SK-N-SH (cell line): ENCODE data around the gene OR10H5. TPM values are rescaled to one million over a fixed set of nuclear protein-coding genes. Genes with fewer than 3 reads are reported as not detected.
"Not testable (repeated sequence)": the region's sequence is repeated elsewhere in the genome, so short reads cannot be mapped to it uniquely, and the experiment has no call there.

ENCODE experiments used
- CTCF ChIA-PET: fragments of 300-600, 350-600 bp; formaldehyde crosslinking; extraction: SDS; loops from one replicate; lab custom pipeline; 2021; lab: Yijun Ruan, JAX
- POLR2A ChIA-PET: fragments of 350-600 bp; sonication (Branson Sonifier 250); formaldehyde crosslinking; extraction: SDS; loops from one replicate; lab custom pipeline; 2020; ENCODE audit warnings: antibody characterized with exemption, inconsistent platforms; lab: Yijun Ruan, JAX
- DNase-seq: peaks from one replicate; pipeline ENCODE4 v3.0.0; 2012
- H2AFZ ChIP-seq: fragments of 200-600 bp; sonication (generic); 2 replicates; pipeline ENCODE4 v1.8.1; 2016; ENCODE audit warnings: antibody characterized with exemption, mild to moderate bottlenecking, low read depth
- H3F3A ChIP-seq: fragments of 200-600 bp; sonication (generic); replicated peaks from 2 replicates; pipeline ENCODE3; 2016; ENCODE audit warnings: antibody characterized with exemption, mild to moderate bottlenecking; ENCODE audit not compliant: insufficient read depth
- H3K27ac ChIP-seq, 2 experiments: fragments of 200-500 bp in 1 of 2; fragments of 200-600 bp in 1 of 2; sonication (Bioruptor generic) in 1 of 2; sonication (generic), shearing (Covaris generic) in 1 of 2; 2 replicates each; pipeline versions ENCODE4 v1.5.1 to v1.6.1; 2014 to 2016; ENCODE audit warnings: low read depth in 2 of 2, inconsistent platforms in 1 of 2, low read length in 1 of 2, mild to moderate bottlenecking in 1 of 2, mixed read lengths in 1 of 2
- H3K27me3 ChIP-seq: fragments of 200-600 bp; sonication (generic), shearing (Covaris generic); 2 replicates; pipeline ENCODE4 v1.6.1; 2016; ENCODE audit warnings: mixed run types; ENCODE audit not compliant: insufficient read depth
- H3K36me3 ChIP-seq, 2 experiments: fragments of 200-500 bp in 1 of 2; fragments of 200-600 bp in 1 of 2; sonication (Bioruptor generic) in 1 of 2; sonication (generic) in 1 of 2; replicated peaks in 1 of 2; 2 replicates each; pipeline versions ENCODE3 to v1.5.1; 2014 to 2016; ENCODE audit warnings: low read length in 1 of 2, mild to moderate bottlenecking in 1 of 2; ENCODE audit not compliant: insufficient read depth in 2 of 2, control insufficient read depth in 1 of 2
- H3K4me1 ChIP-seq, 2 experiments: fragments of 200-500 bp in 1 of 2; fragments of 200-600 bp in 1 of 2; sonication (Bioruptor generic) in 1 of 2; sonication (generic), shearing (Covaris generic) in 1 of 2; 2 replicates each; pipeline versions ENCODE4 v1.5.1 to v1.6.1; 2014 to 2016; ENCODE audit warnings: low read depth in 1 of 2, low read length in 1 of 2, mixed run types in 1 of 2; ENCODE audit not compliant: insufficient read depth in 2 of 2, control insufficient read depth in 1 of 2
- H3K4me2 ChIP-seq: fragments of 200-600 bp; sonication (generic), shearing (Covaris generic); 2 replicates; pipeline ENCODE4 v1.6.1; 2017; ENCODE audit warnings: mixed run types
- H3K4me3 ChIP-seq, 2 experiments: fragments of 200-500 bp in 1 of 2; fragments of 200-600 bp in 1 of 2; sonication (Bioruptor generic) in 1 of 2; sonication (generic), shearing (Covaris generic) in 1 of 2; 2 replicates each; pipeline versions ENCODE4 v1.5.1 to v1.8.1; 2014 to 2016; ENCODE audit warnings: low read depth in 2 of 2, inconsistent platforms in 1 of 2, low read length in 1 of 2, mild to moderate bottlenecking in 1 of 2, mixed read lengths in 1 of 2, moderate library complexity in 1 of 2
- H3K79me2 ChIP-seq: fragments of 200-600 bp; sonication (generic); 2 replicates; pipeline ENCODE4 v1.8.1; 2017; ENCODE audit warnings: mild to moderate bottlenecking; ENCODE audit not compliant: insufficient read depth
- H3K9ac ChIP-seq: fragments of 200-600 bp; sonication (generic); 2 replicates; pipeline ENCODE4 v1.6.1; 2017; ENCODE audit warnings: mixed run types
- H3K9me2 ChIP-seq: fragments of 200-600 bp; sonication (generic); 2 replicates; pipeline ENCODE4 v1.6.1; 2017; ENCODE audit warnings: mixed run types
- H3K9me3 ChIP-seq: fragments of 200-600 bp; sonication (generic); 2 replicates; pipeline ENCODE4 v1.6.1; 2017; ENCODE audit warnings: mixed run types, mild to moderate bottlenecking, moderate library complexity
- H4K20me1 ChIP-seq: fragments of 200-600 bp; sonication (generic); 2 replicates; pipeline ENCODE4 v1.6.1; 2017; ENCODE audit warnings: mild to moderate bottlenecking, mixed run types; ENCODE audit not compliant: insufficient read depth
- ELF1 ChIP-seq: IDR thresholded peaks from 2 replicates; pipeline ENCODE4 v1.4.0; 2012
- EP300 ChIP-seq, 2 experiments: IDR thresholded peaks; 2 replicates each; pipeline versions ENCODE4 v1.4.0 to v1.6.1; 2012; ENCODE audit warnings: borderline replicate concordance in 1 of 2, low read depth in 1 of 2, low read length in 1 of 2
- GATA2 ChIP-seq: sonication (generic); formaldehyde crosslinking; IDR thresholded peaks from 2 replicates; pipeline ENCODE4 v1.5.0; 2020; ENCODE audit warnings: mild to moderate bottlenecking, missing genetic modification reagents
- MEF2A ChIP-seq: IDR thresholded peaks from 2 replicates; pipeline ENCODE4 v1.4.0; 2012; ENCODE audit warnings: low read depth, borderline replicate concordance
- NFIC ChIP-seq: IDR thresholded peaks from 2 replicates; pipeline ENCODE4 v1.4.0; 2012; ENCODE audit warnings: borderline replicate concordance
- POLR2AphosphoS5 ChIP-seq: IDR thresholded peaks from 2 replicates; pipeline ENCODE4 v1.6.1; 2012; ENCODE audit warnings: low read depth, low read length
- RAD21 ChIP-seq: IDR thresholded peaks from 2 replicates; pipeline ENCODE4 v1.6.1; 2012; ENCODE audit warnings: mild to moderate bottlenecking, low read length
- RCOR1 ChIP-seq: fragments of 150-350 bp; IDR thresholded peaks from 2 replicates; pipeline ENCODE4 v1.6.1; 2017; ENCODE audit warnings: antibody characterized with exemption, low read length
- RFX5 ChIP-seq: IDR thresholded peaks from 2 replicates; pipeline ENCODE4 v1.6.1; 2012; ENCODE audit warnings: mild to moderate bottlenecking, improper control_type of control experiment, low read length
- RXRA ChIP-seq: IDR thresholded peaks from 2 replicates; pipeline ENCODE4 v1.4.0; 2012; ENCODE audit warnings: low read depth, mild to moderate bottlenecking, borderline replicate concordance
- TAF1 ChIP-seq: IDR thresholded peaks from 2 replicates; pipeline ENCODE4 v1.6.1; 2012; ENCODE audit warnings: low read depth, mild to moderate bottlenecking, low read length, moderate library complexity, borderline replicate concordance
- TEAD4 ChIP-seq: IDR thresholded peaks from 2 replicates; pipeline ENCODE4 v1.4.0; 2012; ENCODE audit warnings: mild to moderate bottlenecking, borderline replicate concordance; ENCODE audit not compliant: insufficient read depth
- YY1 ChIP-seq: IDR thresholded peaks from 2 replicates; pipeline ENCODE4 v1.4.0; 2012; ENCODE audit warnings: low read depth, mild to moderate bottlenecking
- WGBS: methylation state at CpG from one replicate; pipeline ENCODE4 v1.1.6; 2017; ENCODE audit warnings: low lambda C conversion rate; 5-methylcytosine and 5-hydroxymethylcytosine counted together
- polyA plus RNA-seq, 3 experiments: library from polyadenylated mRNA; depleted of rRNA; stranded (reverse); fragments of >200 nt; gene quantifications; 2 replicates each; pipeline ENCODE4 v1.2.3, GENCODE V29; 2012
- TF ChIP-seq, protein P1 (sequence below): IDR thresholded peaks from 2 replicates; pipeline ENCODE4 v1.4.0; 2012; ENCODE audit warnings: low read depth
- TF ChIP-seq, protein P2 (sequence below): IDR thresholded peaks from 2 replicates; pipeline ENCODE4 v1.4.0; 2012; ENCODE audit warnings: low read depth, borderline replicate concordance
- TF ChIP-seq, protein P3 (sequence below): IDR thresholded peaks from 2 replicates; pipeline ENCODE4; 2012

OR10H5 gene
- polyA plus RNA-seq, 1 of the 3 experiments (the other 2 are of a cell fraction), result not detected

- Histone ChIP-seq H3K4me2 (no peak overlapping the region), H3K27ac (no peak overlapping the region), H3K36me3 (no peaks in the 10 kb centered on the region), H4K20me1 (no peaks in the 10 kb centered on the region), H3F3A (no peaks in the 10 kb centered on the region), H3K4me1 (no peaks in the 10 kb centered on the region), H3K9me2 (no peaks in the 10 kb centered on the region), H3K9ac (no peak overlapping the region), H3K4me3 (no peak overlapping the region), H3K79me2 (no peaks in the 10 kb centered on the region), H2AFZ (no peak overlapping the region), H3K27me3 (peaks cover 84% of the 10 kb centered on the region), H3K9me3 (no peaks in the 10 kb centered on the region)
- no peak for TF ChIP-seq ELF1
- TF ChIP-seq, protein P1, sequence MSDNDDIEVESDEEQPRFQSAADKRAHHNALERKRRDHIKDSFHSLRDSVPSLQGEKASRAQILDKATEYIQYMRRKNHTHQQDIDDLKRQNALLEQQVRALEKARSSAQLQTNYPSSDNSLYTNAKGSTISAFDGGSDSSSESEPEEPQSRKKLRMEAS, result no peak
- TF ChIP-seq YY1, result no peak
- no peak for TF ChIP-seq RFX5
- no peak for TF ChIP-seq GATA2 (CRISPR knock-in tag)
- no peak for TF ChIP-seq NFIC
- no peak for TF ChIP-seq TAF1
- no peak for DNase-seq
- 7% methylated on average over 8 of the region's 8 CpGs for WGBS
- POLR2A ChIA-PET, result no interaction called here
- CTCF ChIA-PET, result interaction anchor here (1.0 kb wide), 1 partner anchor 12 kb away, joined by 3 read pairs; no protein-coding TSS in a partner anchor
Measured at GRCh38 chr19:15829786-15830185, 42.3 kb downstream of the OR10H5 start.

DNA sequence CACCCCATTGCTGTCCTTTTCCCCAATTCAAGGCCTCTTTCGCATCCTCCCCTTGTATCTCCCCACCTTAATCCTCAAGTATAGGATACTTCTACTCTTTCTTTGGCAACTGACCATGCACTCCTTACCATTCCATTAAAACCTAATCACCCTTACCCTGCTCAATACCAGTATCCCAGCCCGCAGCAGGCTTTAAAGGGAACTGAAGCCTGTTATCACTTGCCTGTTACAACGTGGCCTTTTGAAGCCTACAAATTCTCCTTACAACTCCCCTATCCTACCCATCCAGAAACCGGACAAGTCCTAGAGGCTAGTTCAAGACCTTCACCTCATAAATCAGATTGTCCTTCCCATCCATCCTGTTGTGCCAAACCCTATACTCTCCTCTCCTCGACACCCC is 44.2 kb downstream of the OR10H5 start:
- no peaks in the 10 kb centered on the region for H3F3A ChIP-seq
- POLR2A ChIA-PET, result no interaction called here
- no peak overlapping the region for H3K4me3 ChIP-seq
- peaks cover 2 to 4% of the 10 kb centered on the region in 2 experiments; a peak in 2 of 4 replicates for H3K4me1 ChIP-seq
- CTCF ChIA-PET, result no interaction called here
- TF ChIP-seq MEF2A, result no peak
- TF ChIP-seq EP300 (IDR thresholded peaks at IDR 0.05; ENCODE audit: borderline replicate concordance in 1 of 2, low read depth in 1 of 2, low read length in 1 of 2), result no peak
- TF ChIP-seq, protein P1, result no peak
- TF ChIP-seq YY1, result no peak
- TF ChIP-seq, protein P2, sequence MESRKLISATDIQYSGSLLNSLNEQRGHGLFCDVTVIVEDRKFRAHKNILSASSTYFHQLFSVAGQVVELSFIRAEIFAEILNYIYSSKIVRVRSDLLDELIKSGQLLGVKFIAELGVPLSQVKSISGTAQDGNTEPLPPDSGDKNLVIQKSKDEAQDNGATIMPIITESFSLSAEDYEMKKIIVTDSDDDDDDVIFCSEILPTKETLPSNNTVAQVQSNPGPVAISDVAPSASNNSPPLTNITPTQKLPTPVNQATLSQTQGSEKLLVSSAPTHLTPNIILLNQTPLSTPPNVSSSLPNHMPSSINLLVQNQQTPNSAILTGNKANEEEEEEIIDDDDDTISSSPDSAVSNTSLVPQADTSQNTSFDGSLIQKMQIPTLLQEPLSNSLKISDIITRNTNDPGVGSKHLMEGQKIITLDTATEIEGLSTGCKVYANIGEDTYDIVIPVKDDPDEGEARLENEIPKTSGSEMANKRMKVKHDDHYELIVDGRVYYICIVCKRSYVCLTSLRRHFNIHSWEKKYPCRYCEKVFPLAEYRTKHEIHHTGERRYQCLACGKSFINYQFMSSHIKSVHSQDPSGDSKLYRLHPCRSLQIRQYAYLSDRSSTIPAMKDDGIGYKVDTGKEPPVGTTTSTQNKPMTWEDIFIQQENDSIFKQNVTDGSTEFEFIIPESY, result no peak
- TF ChIP-seq RAD21, result no peak
- TF ChIP-seq NFIC, result no peak
- TF ChIP-seq POLR2AphosphoS5, result no peak
- TF ChIP-seq TEAD4, result no peak
- TF ChIP-seq RCOR1, result no peak
- TF ChIP-seq ELF1, result no peak
- TF ChIP-seq, protein P3, sequence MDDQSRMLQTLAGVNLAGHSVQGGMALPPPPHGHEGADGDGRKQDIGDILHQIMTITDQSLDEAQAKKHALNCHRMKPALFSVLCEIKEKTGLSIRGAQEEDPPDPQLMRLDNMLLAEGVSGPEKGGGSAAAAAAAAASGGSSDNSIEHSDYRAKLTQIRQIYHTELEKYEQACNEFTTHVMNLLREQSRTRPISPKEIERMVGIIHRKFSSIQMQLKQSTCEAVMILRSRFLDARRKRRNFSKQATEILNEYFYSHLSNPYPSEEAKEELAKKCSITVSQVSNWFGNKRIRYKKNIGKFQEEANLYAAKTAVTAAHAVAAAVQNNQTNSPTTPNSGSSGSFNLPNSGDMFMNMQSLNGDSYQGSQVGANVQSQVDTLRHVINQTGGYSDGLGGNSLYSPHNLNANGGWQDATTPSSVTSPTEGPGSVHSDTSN, result no peak
- no peak for TF ChIP-seq RXRA
- no peak for TF ChIP-seq RFX5
- 7% methylated on average over 5 of the region's 5 CpGs for WGBS
- H3K9me2 ChIP-seq, result no peaks in the 10 kb centered on the region
- H3K9me3 ChIP-seq, result no peaks in the 10 kb centered on the region
- no peak overlapping the region for H3K4me2 ChIP-seq
- no peaks in the 10 kb centered on the region for H3K36me3 ChIP-seq
- no peak overlapping the region for H2AFZ ChIP-seq
- H4K20me1 ChIP-seq, result no peaks in the 10 kb centered on the region
- no peak overlapping the region for H3K27ac ChIP-seq
- no peak overlapping the region for H3K9ac ChIP-seq
- H3K27me3 ChIP-seq, result peaks cover 80% of the 10 kb centered on the region
- no peaks in the 10 kb centered on the region for H3K79me2 ChIP-seq
- no peak for DNase-seq

GRCh38 chr19:15834232-15834631 is 46.8 kb downstream of the OR10H5 start:
- DNase-seq, H3K9ac ChIP-seq, H3K36me3 ChIP-seq, H3K4me2 ChIP-seq, H3K9me2 ChIP-seq, H3K9me3 ChIP-seq, H3K27ac ChIP-seq, H3K4me3 ChIP-seq, CTCF ChIA-PET, H3K79me2 ChIP-seq, H2AFZ ChIP-seq, H4K20me1 ChIP-seq, POLR2A ChIA-PET, H3K4me1 ChIP-seq, H3F3A ChIP-seq: not testable (repeated sequence)
- peaks cover 54% of the 10 kb centered on the region for H3K27me3 ChIP-seq
- 0% methylated on average over 3 of the region's 3 CpGs for WGBS
